Hair follicular keratinocyte (primary cell): Measurements from ENCODE around the gene ADAMTS17. TPM values are rescaled to one million over a fixed set of nuclear protein-coding genes. Genes with fewer than 3 reads are reported as not detected.

Source experiments
- total RNA-seq: library from RNA; depleted of rRNA; stranded (reverse); fragments of >200 nt; gene quantifications from 2 replicates; pipeline ENCODE4 v1.2.3, GENCODE V29; 2015

Gene ADAMTS17
- 0.15 and 0.86 TPM in 2 replicates for total RNA-seq

GRCh38 chr15:100341750-100342560 lies at the start of gene ADAMTS17:
ADAMTS17 (minus strand) TSS chr15:100341975; CDS start chr15:100341899, 76 bp downstream.

Other genes with a start within 250 kb of the ADAMTS17 start
- gene CERS3, start 187.0 kb upstream of the ADAMTS17 start, total RNA-seq = 10.7 and 15.1 TPM in 2 replicates